Lung (tissue), 12 donors: ENCODE measurements around the gene GYPB. TPM values are rescaled to one million over a fixed set of nuclear protein-coding genes. Genes with fewer than 3 reads are reported as not detected.
"Not testable (repeated sequence)": the region's sequence is repeated elsewhere in the genome, so short reads cannot be mapped to it uniquely, and the experiment has no call there.

Source experiments
- ATAC-seq: fragments of 200-7000 bp; cut with Tn5 transposase; one replicate; pipeline ENCODE4 v1.9.1; 2020; ENCODE audit warnings: moderate number of reproducible peaks; ENCODE audit not compliant: insufficient read depth, low FRiP score
- DNase-seq, 3 donors: peaks; one replicate each; pipeline ENCODE4 v3.0.0-alpha.2; 2013 to 2017
- H3K27ac ChIP-seq, 2 donors: one replicate each; pipeline ENCODE4 v1.5.1; 2013; ENCODE audit warnings: mild to moderate bottlenecking in 2 of 2, moderate library complexity in 2 of 2, control low read depth in 1 of 2, inconsistent platforms in 1 of 2, low read depth in 1 of 2, low read length in 1 of 2
- H3K27me3 ChIP-seq, 3 donors: one replicate each; pipeline ENCODE4 v1.5.1; 2013; ENCODE audit warnings: low read length in 2 of 3; ENCODE audit not compliant: control insufficient read depth in 3 of 3, insufficient read depth in 3 of 3
- H3K36me3 ChIP-seq, 4 donors: one replicate each; pipeline ENCODE4 v1.5.1; 2013; ENCODE audit warnings: low read length in 4 of 4, mild to moderate bottlenecking in 1 of 4, moderate library complexity in 1 of 4; ENCODE audit not compliant: control insufficient read depth in 4 of 4, insufficient read depth in 4 of 4
- H3K4me1 ChIP-seq, 5 donors: one replicate each; pipeline ENCODE4 v1.5.1; 2013; ENCODE audit warnings: low read length in 5 of 5, mild to moderate bottlenecking in 2 of 5, moderate library complexity in 1 of 5; ENCODE audit not compliant: control insufficient read depth in 5 of 5, insufficient read depth in 5 of 5
- H3K4me3 ChIP-seq: one replicate; pipeline ENCODE4 v1.5.1; 2013; ENCODE audit warnings: mild to moderate bottlenecking, control low read depth, moderate library complexity
- H3K9ac ChIP-seq, 2 donors: one replicate each; pipeline ENCODE4 v1.5.1; 2013; ENCODE audit warnings: low read length in 2 of 2, control low read depth in 1 of 2; ENCODE audit not compliant: insufficient read depth in 1 of 2
- H3K9me3 ChIP-seq, 4 donors: one replicate each; pipeline ENCODE4 v1.5.1; 2013; ENCODE audit warnings: low read length in 3 of 4, mild to moderate bottlenecking in 1 of 4, moderate library complexity in 1 of 4; ENCODE audit not compliant: control insufficient read depth in 4 of 4, insufficient read depth in 3 of 4
- WGBS, 2 donors: extraction: QIAGEN DNeasy Blood & Tissue Kit; methylation state at CpG; one replicate each; pipeline ENCODE4 v1.1.7; 2013; 5-methylcytosine and 5-hydroxymethylcytosine counted together
- polyA plus RNA-seq, 2 donors: library from polyadenylated mRNA; stranded (reverse); fragments of 200-250 nt; gene quantifications; one replicate each; pipeline ENCODE4 v1.2.1, GENCODE V29; 2013
- total RNA-seq, 2 donors: library from RNA; depleted of rRNA in 1 of 2; stranded (reverse); fragments of >200 nt in 1 of 2; gene quantifications; one replicate each; pipeline ENCODE4 v1.2.1, GENCODE V29; 2014 to 2021
- TF ChIP-seq, protein P1 (sequence below): IDR thresholded peaks from 2 replicates; pipeline ENCODE4 v1.5.1; 2012; ENCODE audit warnings: mild to moderate bottlenecking; ENCODE audit errors: control extremely low read depth, extremely low read depth
- donor health status: control.
- donor health status: control.
- donor health status: Bipolar disorder and iron deficiency.
- donor health status: healthy.
- donor health status: DM: yes; HTN: yes; CAD: no.

Gene GYPB
- total and polyA plus RNA-seq, 4 donors, result 0.64 to 16.7 TPM; not detected in 2

DNA sequence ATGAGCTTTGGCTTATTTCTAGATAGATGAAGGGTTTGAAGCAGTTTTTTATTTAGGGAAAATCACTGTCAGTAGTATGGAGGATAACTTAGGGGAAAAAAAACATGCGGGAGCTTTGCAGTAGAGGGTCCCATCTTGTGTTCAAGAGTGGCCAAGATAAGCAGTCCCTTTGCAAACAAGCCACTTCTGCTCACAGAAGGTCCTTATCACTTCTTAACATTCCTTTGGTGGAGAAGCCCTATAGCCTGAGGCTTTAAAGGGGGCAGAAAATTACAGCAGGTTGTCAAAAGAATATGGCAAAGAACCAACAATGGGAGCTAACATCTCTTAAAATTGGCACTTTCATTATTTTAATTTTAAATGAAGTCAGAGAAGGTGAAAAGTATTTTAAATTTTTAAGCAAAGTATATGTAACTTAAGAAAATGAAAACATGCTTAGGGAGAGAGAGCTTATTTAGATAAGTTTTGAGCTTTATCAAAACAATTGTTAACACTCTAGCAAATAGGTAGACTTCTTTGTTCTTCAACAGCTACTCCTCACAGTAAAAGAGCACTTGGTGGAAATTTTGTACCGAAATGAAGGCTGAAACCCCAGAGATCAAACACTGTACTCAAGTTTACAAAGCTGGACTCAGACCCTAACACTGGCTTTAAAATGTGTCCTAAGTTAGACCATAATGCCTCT is 15.8 kb downstream of the GYPB start:
- WGBS, 2 donors, result 53 to 79% methylated on average over 2 of the region's 2 CpGs
- H3K9ac ChIP-seq, H3K27me3 ChIP-seq, H3K4me1 ChIP-seq, ATAC-seq, H3K36me3 ChIP-seq, H3K4me3 ChIP-seq, H3K27ac ChIP-seq, H3K9me3 ChIP-seq: not testable (repeated sequence)
- peak in 1 of 3 donors; percentile 6 for DNase-seq

DNA sequence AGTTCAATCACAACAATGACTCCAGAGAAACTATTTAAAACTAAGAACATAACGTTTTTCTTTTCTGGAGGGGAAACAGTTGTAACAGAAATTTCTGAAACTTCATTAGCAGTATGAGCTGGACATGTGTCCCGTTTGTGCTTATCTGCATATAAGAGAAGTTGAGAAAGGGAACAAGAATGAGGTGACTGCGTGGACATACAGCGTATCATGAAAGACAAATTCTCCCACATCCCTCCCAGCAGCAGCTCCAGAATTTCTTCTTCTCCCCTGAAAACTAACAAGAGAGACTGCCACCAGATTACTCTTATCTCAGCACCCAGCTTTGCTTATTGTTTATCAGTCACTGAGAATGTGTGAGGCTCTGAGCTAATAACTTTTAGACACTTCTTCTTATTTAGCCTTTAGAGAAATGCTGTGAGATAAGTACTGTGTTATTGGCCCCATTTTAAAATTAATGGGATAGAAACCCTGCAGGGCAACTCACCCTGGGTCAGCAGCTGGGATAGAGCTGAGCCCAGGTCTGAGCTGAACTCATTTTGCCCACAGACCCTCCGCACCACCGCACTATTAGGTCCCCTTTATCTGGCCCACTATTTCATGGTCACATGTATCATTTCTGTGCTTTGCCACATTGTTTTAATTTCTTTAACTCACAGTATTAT is 18.7 kb downstream of the GYPB start:
- not testable (repeated sequence) for H3K27me3 ChIP-seq, H3K9ac ChIP-seq, H3K4me1 ChIP-seq, H3K36me3 ChIP-seq, ATAC-seq, H3K9me3 ChIP-seq, H3K4me3 ChIP-seq, DNase-seq, H3K27ac ChIP-seq
- WGBS, 2 donors, result 65 to 70% methylated on average over 6 of the region's 6 CpGs

DNA sequence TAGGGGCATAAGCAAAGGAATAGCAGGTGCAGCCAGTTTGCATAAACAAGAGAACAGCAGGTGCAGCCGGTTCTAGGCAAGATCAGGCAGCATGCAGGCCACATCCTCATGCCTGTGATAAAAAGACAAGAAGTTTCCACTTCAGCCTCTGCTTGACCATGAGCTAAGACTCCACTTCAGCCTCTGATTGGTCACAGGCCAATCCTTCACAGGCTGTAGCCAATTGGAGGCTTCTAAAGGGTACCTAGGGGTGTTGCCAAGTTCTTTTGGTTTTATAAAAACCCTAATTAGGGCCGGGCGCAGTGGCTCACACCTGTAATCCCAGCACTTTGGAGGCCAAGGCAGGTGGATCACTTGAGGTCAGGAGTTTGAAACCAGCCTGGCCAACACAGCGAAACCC is 23.0 kb downstream of the GYPB start:
- H3K36me3 ChIP-seq, H3K9ac ChIP-seq, H3K27me3 ChIP-seq, ATAC-seq, H3K4me1 ChIP-seq, DNase-seq, H3K4me3 ChIP-seq, H3K9me3 ChIP-seq, H3K27ac ChIP-seq: not testable (repeated sequence)
- WGBS, 2 donors, result 66 to 76% methylated on average over 4 of the region's 4 CpGs

DNA sequence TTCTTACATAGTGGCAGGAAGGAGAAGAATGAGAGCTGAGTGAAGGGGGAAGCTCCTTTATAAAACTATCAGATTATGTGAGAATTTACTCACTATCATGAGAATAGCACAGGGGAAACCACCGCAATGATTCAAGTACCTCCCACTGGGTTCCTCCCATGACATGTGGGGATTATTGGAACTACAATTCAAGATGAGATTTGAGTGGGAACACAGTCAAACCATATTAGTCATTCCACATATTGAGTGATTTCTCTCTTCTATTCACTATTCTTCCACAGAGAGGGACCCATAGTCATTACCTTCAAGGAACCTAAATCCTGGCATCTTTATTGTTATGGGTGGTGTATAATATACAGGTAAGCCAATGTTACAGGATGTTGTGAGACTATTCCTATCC is 27.4 kb downstream of the GYPB start:
- H3K36me3 ChIP-seq, H3K4me3 ChIP-seq, H3K27ac ChIP-seq, H3K27me3 ChIP-seq, H3K9ac ChIP-seq, H3K4me1 ChIP-seq, H3K9me3 ChIP-seq, ATAC-seq, DNase-seq: not testable (repeated sequence)
- no CpG with 5 or more reads among the region's 1 CpG for WGBS, 2 donors

DNA sequence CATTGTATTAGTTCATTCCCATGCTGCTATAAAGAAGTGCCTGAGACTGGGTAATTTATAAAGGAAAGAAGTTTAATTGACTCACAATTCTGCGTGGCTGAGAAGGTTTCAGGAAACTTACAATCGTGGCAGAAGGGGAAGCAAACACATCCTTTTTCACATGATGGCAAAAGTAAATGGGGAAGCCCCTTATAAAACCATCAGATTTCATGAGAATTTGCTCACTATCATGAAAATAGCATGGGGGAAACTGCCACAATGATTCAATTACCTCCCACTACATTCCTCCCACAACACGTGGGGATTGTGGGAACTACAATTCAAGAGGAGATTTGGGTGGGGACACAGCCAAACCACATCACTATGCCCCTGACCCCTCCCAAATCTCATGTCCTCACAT is 28.5 kb downstream of the GYPB start:
- not testable (repeated sequence) for H3K9me3 ChIP-seq, H3K4me3 ChIP-seq, H3K36me3 ChIP-seq, H3K4me1 ChIP-seq, ATAC-seq, H3K9ac ChIP-seq, H3K27ac ChIP-seq, H3K27me3 ChIP-seq, DNase-seq
- WGBS, 2 donors, result 24 to 46% methylated on average over 2 to 3 of the region's 3 CpGs

DNA sequence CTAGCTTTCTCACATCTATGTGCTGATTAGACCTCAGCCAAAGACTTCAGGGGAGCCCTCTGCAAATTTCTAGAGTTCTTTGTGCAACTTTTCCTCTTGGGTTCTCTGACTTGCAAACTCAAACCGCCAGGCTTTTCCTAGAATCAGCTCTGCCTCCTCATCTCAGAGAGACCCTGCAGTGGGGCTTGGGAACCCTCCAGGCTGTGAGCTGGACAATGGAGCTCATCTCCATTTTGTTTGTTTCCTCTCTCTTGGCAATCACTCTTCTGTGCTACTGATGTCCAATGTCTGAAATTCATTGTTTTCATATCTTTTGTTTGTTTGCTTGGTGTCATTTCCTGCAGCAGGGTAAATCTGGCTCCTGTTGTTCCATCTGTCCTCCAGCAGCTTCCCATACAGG is 33.0 kb downstream of the GYPB start:
- no peak overlapping the region for H3K27ac ChIP-seq
- H3K9ac ChIP-seq, result no peak overlapping the region
- H3K36me3 ChIP-seq, result no peaks in the 10 kb centered on the region
- no peaks in the 10 kb centered on the region for H3K9me3 ChIP-seq
- ATAC-seq (no peak), DNase-seq (no peak)
- TF ChIP-seq, protein P1, sequence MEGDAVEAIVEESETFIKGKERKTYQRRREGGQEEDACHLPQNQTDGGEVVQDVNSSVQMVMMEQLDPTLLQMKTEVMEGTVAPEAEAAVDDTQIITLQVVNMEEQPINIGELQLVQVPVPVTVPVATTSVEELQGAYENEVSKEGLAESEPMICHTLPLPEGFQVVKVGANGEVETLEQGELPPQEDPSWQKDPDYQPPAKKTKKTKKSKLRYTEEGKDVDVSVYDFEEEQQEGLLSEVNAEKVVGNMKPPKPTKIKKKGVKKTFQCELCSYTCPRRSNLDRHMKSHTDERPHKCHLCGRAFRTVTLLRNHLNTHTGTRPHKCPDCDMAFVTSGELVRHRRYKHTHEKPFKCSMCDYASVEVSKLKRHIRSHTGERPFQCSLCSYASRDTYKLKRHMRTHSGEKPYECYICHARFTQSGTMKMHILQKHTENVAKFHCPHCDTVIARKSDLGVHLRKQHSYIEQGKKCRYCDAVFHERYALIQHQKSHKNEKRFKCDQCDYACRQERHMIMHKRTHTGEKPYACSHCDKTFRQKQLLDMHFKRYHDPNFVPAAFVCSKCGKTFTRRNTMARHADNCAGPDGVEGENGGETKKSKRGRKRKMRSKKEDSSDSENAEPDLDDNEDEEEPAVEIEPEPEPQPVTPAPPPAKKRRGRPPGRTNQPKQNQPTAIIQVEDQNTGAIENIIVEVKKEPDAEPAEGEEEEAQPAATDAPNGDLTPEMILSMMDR, result no peak
- H3K4me3 ChIP-seq, result no peak overlapping the region
- WGBS, 2 donors, result 85 to 96% methylated on average over 1 of the region's 1 CpG
- H3K4me1 ChIP-seq, result no peaks in the 10 kb centered on the region
- no peaks in the 10 kb centered on the region for H3K27me3 ChIP-seq

DNA sequence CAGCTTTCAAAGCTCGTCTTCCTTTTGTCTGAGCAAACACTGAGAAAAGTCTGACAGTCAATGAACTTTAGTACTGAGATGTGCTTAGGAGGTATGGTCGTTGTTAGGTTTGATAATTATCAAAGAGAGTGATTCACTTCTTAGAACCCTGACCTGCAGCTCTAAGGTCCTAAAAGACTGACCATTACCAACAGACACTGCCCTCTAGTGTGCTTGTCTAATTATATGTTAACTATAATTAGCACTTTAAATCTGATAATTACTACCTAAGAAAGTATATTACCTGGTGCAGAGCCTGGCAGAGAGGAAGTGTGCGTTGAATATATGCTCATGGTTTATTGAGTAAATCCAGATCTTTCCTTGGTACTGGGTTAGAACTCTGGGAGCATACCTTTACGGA is 38.4 kb downstream of the GYPB start:
- peak in 1 of 3 donors; percentile 16 for DNase-seq
- WGBS, 2 donors, result 21 to 51% methylated on average over 4 of the region's 4 CpGs
- not testable (repeated sequence) for H3K9ac ChIP-seq, H3K27me3 ChIP-seq, H3K4me1 ChIP-seq, ATAC-seq, H3K27ac ChIP-seq, H3K9me3 ChIP-seq, H3K4me3 ChIP-seq, H3K36me3 ChIP-seq
